ENCODE results near the gene RPS6KB2.

GRCh38 chr11:67451658-67451976, 23.3 kb downstream of the RPS6KB2 start:
- TF ChIP-seq CTCF (IDR thresholded peaks at IDR 0.05) = no peak
- no peak for TF ChIP-seq POLR2A (IDR thresholded peaks at IDR 0.05)
- no peak for TF ChIP-seq POLR2AphosphoS5 (IDR thresholded peaks at IDR 0.05)

All from prostate gland (tissue), 2 donors.